Ishikawa (cell line): ENCODE data around the gene SF1.

ENCODE experiments used
- CEBPB ChIP-seq: IDR thresholded peaks from 2 replicates; pipeline ENCODE4 v1.6.1; 2012
- RAD21 ChIP-seq: IDR thresholded peaks from 2 replicates; pipeline ENCODE4 v1.6.1; 2012; ENCODE audit warnings: low read depth
- REST ChIP-seq: IDR thresholded peaks from 2 replicates; pipeline ENCODE4 v1.6.1; 2012; ENCODE audit warnings: low read depth, mild to moderate bottlenecking
- TEAD4 ChIP-seq: IDR thresholded peaks from 2 replicates; pipeline ENCODE4 v1.6.1; 2012
- YY1 ChIP-seq: IDR thresholded peaks from 2 replicates; pipeline ENCODE4 v1.6.1; 2012; ENCODE audit warnings: low read depth

- no peak for TF ChIP-seq CEBPB
- no peak for TF ChIP-seq YY1
- TF ChIP-seq RAD21: no peak
- no peak for TF ChIP-seq TEAD4
- TF ChIP-seq REST: no peak
Measured at GRCh38 chr11:64757549-64758329, 20.6 kb downstream of the SF1 start.
